Trophoblast cell (in vitro differentiated cells and primary cell): Measurements from ENCODE around the gene AHSA1.
A peak's percentile ranks its signal among the peaks of the same experiment; 100 is the strongest.

Source experiments
- DNase-seq, 2 donors: peaks; one replicate each; pipeline ENCODE4 v3.0.0-alpha.2; 2016
- H2AFZ ChIP-seq: 2 replicates; pipeline ENCODE4 v1.6.1; 2013; ENCODE audit warnings: low read length, moderate library complexity, mild to moderate bottlenecking; ENCODE audit not compliant: insufficient read depth, poor library complexity
- H2AK5ac ChIP-seq: 2 replicates; pipeline ENCODE4 v1.6.1; 2013; ENCODE audit warnings: mild to moderate bottlenecking, low read length
- H2BK120ac ChIP-seq: 2 replicates; pipeline ENCODE4 v1.6.1; 2013; ENCODE audit warnings: low read length, mild to moderate bottlenecking, moderate library complexity; ENCODE audit not compliant: insufficient read depth, poor library complexity
- H2BK12ac ChIP-seq: 2 replicates; pipeline ENCODE4 v1.6.1; 2013; ENCODE audit warnings: mild to moderate bottlenecking, low read length, moderate library complexity
- H2BK5ac ChIP-seq: 2 replicates; pipeline ENCODE4 v1.6.1; 2013; ENCODE audit warnings: low read length, low read depth, moderate library complexity, mild to moderate bottlenecking; ENCODE audit not compliant: poor library complexity
- H3K14ac ChIP-seq: 2 replicates; pipeline ENCODE4 v1.6.1; 2013; ENCODE audit warnings: mild to moderate bottlenecking, low read length
- H3K18ac ChIP-seq: 2 replicates; pipeline ENCODE4 v1.6.1; 2013; ENCODE audit warnings: mild to moderate bottlenecking, low read length
- H3K23ac ChIP-seq: 2 replicates; pipeline ENCODE4 v1.6.1; 2013; ENCODE audit warnings: low read length
- H3K27ac ChIP-seq: 2 replicates; pipeline ENCODE4 v1.5.1; 2013; ENCODE audit warnings: low read depth, mild to moderate bottlenecking, inconsistent platforms, low read length, moderate library complexity
- H3K27me3 ChIP-seq: 2 replicates; pipeline ENCODE4 v1.6.1; 2013; ENCODE audit warnings: inconsistent platforms, mild to moderate bottlenecking, low read length, moderate library complexity; ENCODE audit not compliant: insufficient read depth
- H3K36me3 ChIP-seq, 2 experiments: 1 replicate in 1 of 2; 2 replicates in 1 of 2; pipeline ENCODE4 v1.6.1; 2013; ENCODE audit warnings: low read length in 2 of 2, mild to moderate bottlenecking in 2 of 2, moderate library complexity in 1 of 2; ENCODE audit not compliant: insufficient read depth in 2 of 2, control insufficient read depth in 1 of 2
- H3K4ac ChIP-seq: 2 replicates; pipeline ENCODE4 v1.6.1; 2013; ENCODE audit warnings: low read depth, mild to moderate bottlenecking, low read length, moderate library complexity
- H3K4me1 ChIP-seq, 2 experiments: 1 replicate in 1 of 2; 2 replicates in 1 of 2; pipeline ENCODE4 v1.6.1; 2013; ENCODE audit warnings: low read length in 2 of 2, mild to moderate bottlenecking in 2 of 2, moderate library complexity in 1 of 2; ENCODE audit not compliant: insufficient read depth in 2 of 2, control insufficient read depth in 1 of 2
- H3K4me2 ChIP-seq: 2 replicates; pipeline ENCODE4 v1.6.1; 2013; ENCODE audit warnings: inconsistent platforms, mild to moderate bottlenecking, low read length, moderate library complexity
- H3K4me3 ChIP-seq: 2 replicates; pipeline ENCODE4 v1.5.1; 2013; ENCODE audit warnings: mild to moderate bottlenecking, low read depth, low read length, inconsistent platforms
- H3K79me1 ChIP-seq: one replicate; pipeline ENCODE4 v1.6.1; 2013; ENCODE audit warnings: low read length
- H3K79me2 ChIP-seq: 2 replicates; pipeline ENCODE4 v1.6.1; 2013; ENCODE audit warnings: low read length, mild to moderate bottlenecking; ENCODE audit not compliant: control insufficient read depth, insufficient read depth, poor library complexity
- H3K9ac ChIP-seq: 2 replicates; pipeline ENCODE4 v1.6.1; 2013; ENCODE audit warnings: mild to moderate bottlenecking, low read length
- H3K9me3 ChIP-seq: 2 replicates; pipeline ENCODE4 v1.6.1; 2013; ENCODE audit warnings: low read depth, mild to moderate bottlenecking, control low read depth, inconsistent platforms, low read length; ENCODE audit not compliant: insufficient read depth
- H4K12ac ChIP-seq: 2 replicates; pipeline ENCODE4 v1.6.1; 2013; ENCODE audit warnings: low read depth, mild to moderate bottlenecking, low read length, moderate library complexity
- H4K8ac ChIP-seq: 2 replicates; pipeline ENCODE4 v1.6.1; 2013; ENCODE audit warnings: low read depth, mild to moderate bottlenecking, low read length, moderate library complexity
- H4K91ac ChIP-seq: one replicate; pipeline ENCODE4 v1.6.1; 2013; ENCODE audit warnings: low read depth, mild to moderate bottlenecking, low read length, moderate library complexity
- WGBS: extraction: QIAGEN DNeasy Blood & Tissue Kit; methylation state at CpG from one replicate; pipeline ENCODE4 v1.1.7; 2013; ENCODE audit warnings: missing lambda C conversion rate; ENCODE audit not compliant: insufficient read length, insufficient coverage; ENCODE audit errors: extremely low coverage; 5-methylcytosine and 5-hydroxymethylcytosine counted together

AHSA1 gene

DNA sequence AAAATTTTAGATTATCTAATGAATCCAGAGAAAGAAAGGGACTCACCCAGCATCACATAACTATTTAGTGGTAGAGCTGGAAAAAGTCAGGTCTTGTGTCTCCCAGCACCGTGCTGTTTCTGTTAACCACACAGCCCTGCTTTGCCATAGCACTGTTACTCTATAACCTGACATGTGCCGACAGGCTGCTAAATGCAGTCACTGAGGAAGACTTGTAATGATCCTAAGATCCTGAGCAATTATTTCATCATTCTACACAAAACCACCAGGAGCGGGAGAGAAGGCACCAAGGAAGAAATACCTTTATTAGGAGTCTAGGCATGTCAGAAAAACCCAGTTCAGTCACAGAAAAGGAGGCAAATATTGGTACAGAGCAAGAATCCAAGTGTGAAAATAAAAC, 31.5 kb upstream of the AHSA1 start:
- H3K27ac ChIP-seq, result no peak overlapping the region
- H3K9ac ChIP-seq, result no peak overlapping the region
- peaks cover 21 to 46% of the 10 kb centered on the region in 2 experiments for H3K36me3 ChIP-seq
- H4K91ac ChIP-seq, result no peak overlapping the region
- no peak overlapping the region for H4K12ac ChIP-seq
- no CpG with 5 or more reads among the region's 3 CpGs for WGBS
- H3K79me2 ChIP-seq, result no peaks in the 10 kb centered on the region
- no peaks in the 10 kb centered on the region for H3K4me1 ChIP-seq
- no peak overlapping the region for H3K4me3 ChIP-seq
- H3K27me3 ChIP-seq, result no peaks in the 10 kb centered on the region
- no peak overlapping the region for H3K23ac ChIP-seq
- H2BK5ac ChIP-seq, result no peak overlapping the region
- no peak overlapping the region for H2AK5ac ChIP-seq
- DNase-seq, result no peak
- H3K18ac ChIP-seq, result no peak overlapping the region
- no peak overlapping the region for H3K4me2 ChIP-seq
- H3K14ac ChIP-seq, result no peak overlapping the region
- H2BK12ac ChIP-seq, result no peak overlapping the region
- no peak overlapping the region for H3K4ac ChIP-seq
- H3K9me3 ChIP-seq, result no peaks in the 10 kb centered on the region
- H3K79me1 ChIP-seq, result no peaks in the 10 kb centered on the region
- no peak overlapping the region for H2BK120ac ChIP-seq
- H4K8ac ChIP-seq, result no peak overlapping the region
- H2AFZ ChIP-seq, result no peak overlapping the region

- Histone ChIP-seq H3K79me2 (no peaks in the 10 kb centered on the region), H3K36me3 (peaks cover 9 to 22% of the 10 kb centered on the region in 2 experiments), H2BK12ac (no peak overlapping the region), H4K8ac (no peak overlapping the region), H3K27ac (no peak overlapping the region), H4K91ac (no peak overlapping the region), H3K4me1 (no peaks in the 10 kb centered on the region), H2BK120ac (no peak overlapping the region), H3K4ac (no peak overlapping the region), H3K14ac (no peak overlapping the region), H2AK5ac (no peak overlapping the region), H3K27me3 (no peaks in the 10 kb centered on the region), H2AFZ (no peak overlapping the region), H2BK5ac (no peak overlapping the region), H3K9me3 (no peaks in the 10 kb centered on the region), H3K9ac (no peak overlapping the region), H3K18ac (no peak overlapping the region), H3K4me3 (no peak overlapping the region), H3K79me1 (no peaks in the 10 kb centered on the region), H3K4me2 (no peak overlapping the region), H3K23ac (no peak overlapping the region), H4K12ac (no peak overlapping the region)
- no CpG with 5 or more reads among the region's 3 CpGs for WGBS
- DNase-seq, result no peak
These were observed 21.9 kb upstream of the AHSA1 start for GRCh38 chr14:77436042-77436441.

GRCh38 chr14:77438596-77438995, 19.3 kb upstream of the AHSA1 start:
- Histone ChIP-seq H3K27me3 (no peaks in the 10 kb centered on the region), H3K4ac (no peak overlapping the region), H3K4me2 (no peak overlapping the region), H2BK5ac (no peak overlapping the region), H3K23ac (no peak overlapping the region), H3K18ac (no peak overlapping the region), H3K79me1 (no peaks in the 10 kb centered on the region), H4K12ac (no peak overlapping the region), H4K91ac (no peak overlapping the region), H2AK5ac (no peak overlapping the region), H2BK12ac (no peak overlapping the region), H3K36me3 (peaks cover 10 to 40% of the 10 kb centered on the region in 2 experiments), H3K27ac (no peak overlapping the region), H2BK120ac (no peak overlapping the region), H3K4me1 (no peaks in the 10 kb centered on the region), H3K9ac (no peak overlapping the region), H3K79me2 (no peaks in the 10 kb centered on the region), H3K4me3 (no peak overlapping the region), H2AFZ (no peak overlapping the region), H3K14ac (no peak overlapping the region), H4K8ac (no peak overlapping the region), H3K9me3 (no peaks in the 10 kb centered on the region)
- DNase-seq, result no peak
- no CpG with 5 or more reads among the region's 1 CpG for WGBS

DNA sequence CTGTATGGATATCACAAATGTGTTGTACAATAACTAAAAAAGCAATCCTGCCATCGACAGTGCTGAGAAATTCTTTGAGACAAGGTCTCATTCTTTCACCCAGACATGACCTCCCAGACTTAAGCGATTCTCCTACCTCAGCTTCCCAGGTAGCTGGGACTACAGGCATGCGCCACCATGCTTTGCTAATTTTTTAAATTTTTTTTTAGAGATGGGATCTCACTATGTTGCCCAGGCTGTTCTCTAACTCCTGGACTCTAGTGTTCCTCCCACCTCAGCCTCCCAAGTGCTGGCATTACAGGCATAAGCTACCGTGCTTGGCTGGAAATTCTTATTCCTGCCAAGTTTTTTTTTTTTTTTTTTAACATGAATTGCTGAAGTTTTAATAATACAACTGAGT, 18.0 kb upstream of the AHSA1 start:
- Histone ChIP-seq H4K12ac (no peak overlapping the region), H3K4me2 (no peak overlapping the region), H4K91ac (no peak overlapping the region), H3K9ac (no peak overlapping the region), H3K27ac (no peak overlapping the region), H2BK12ac (no peak overlapping the region), H3K14ac (no peak overlapping the region), H3K79me2 (no peaks in the 10 kb centered on the region), H2BK5ac (no peak overlapping the region), H3K36me3 (peaks cover 11 to 41% of the 10 kb centered on the region in 2 experiments), H3K9me3 (no peaks in the 10 kb centered on the region), H3K4ac (no peak overlapping the region), H4K8ac (no peak overlapping the region), H3K18ac (no peak overlapping the region), H3K27me3 (no peaks in the 10 kb centered on the region), H3K4me3 (no peak overlapping the region), H3K4me1 (no peaks in the 10 kb centered on the region), H2BK120ac (no peak overlapping the region), H3K79me1 (no peaks in the 10 kb centered on the region), H3K23ac (no peak overlapping the region), H2AFZ (no peak overlapping the region), H2AK5ac (no peak overlapping the region)
- DNase-seq, result peak; percentile 78 to 86
- no CpG with 5 or more reads among the region's 4 CpGs for WGBS
